ENCODE results near the gene MEGF10.

Gene MEGF10

DNA sequence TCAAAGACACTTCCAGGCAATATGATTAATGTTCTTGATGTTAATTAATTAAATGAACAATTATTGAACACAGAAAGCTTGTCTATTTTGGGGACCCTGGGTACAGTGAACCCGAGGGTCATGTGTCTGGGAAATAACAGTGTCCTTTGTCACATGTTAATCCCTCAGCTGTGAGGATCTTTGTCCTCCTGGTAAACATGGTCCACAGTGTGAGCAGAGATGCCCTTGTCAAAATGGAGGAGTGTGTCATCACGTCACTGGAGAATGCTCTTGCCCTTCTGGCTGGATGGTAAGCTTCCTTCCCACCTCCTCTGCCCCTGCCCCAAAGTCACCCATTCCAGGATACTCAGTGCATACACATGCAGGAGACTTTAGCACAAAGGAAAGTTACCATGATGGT, 107.9 kb downstream of the MEGF10 start:
- no peak for TF ChIP-seq CTCF (conservative IDR thresholded peaks at IDR 0.05; ENCODE audit: low read depth, low read length)
- DNase-seq (ENCODE audit: low read depth), result no peak
- no peak overlapping the region for H3K4me3 ChIP-seq (ENCODE audit: low read depth, low read length)

DNA sequence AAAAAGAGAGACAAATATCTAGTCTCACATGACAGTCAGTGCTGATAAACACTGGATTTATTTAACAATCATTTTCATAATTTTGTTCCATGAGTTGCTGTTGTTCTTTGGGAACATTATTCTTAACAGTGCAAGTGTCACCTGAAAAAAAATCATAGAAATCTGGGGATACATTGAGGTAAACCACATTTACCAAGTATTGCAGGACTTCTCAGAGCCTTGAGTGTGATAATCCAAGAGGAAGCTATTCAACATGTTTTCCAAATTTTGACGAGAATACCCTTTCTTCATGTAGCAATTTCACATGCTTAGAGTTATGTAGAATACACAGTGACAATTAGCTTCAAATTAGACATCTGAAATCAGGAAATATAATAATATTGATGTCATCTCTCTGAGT, 108.5 kb downstream of the MEGF10 start:
- no peak overlapping the region for H3K4me3 ChIP-seq (ENCODE audit: low read depth, low read length)
- TF ChIP-seq CTCF (conservative IDR thresholded peaks at IDR 0.05; ENCODE audit: low read depth, low read length), result no peak

GRCh38 chr5:127400539-127400938, 109.9 kb downstream of the MEGF10 start:
- DNase-seq (ENCODE audit: low read depth), result no peak
- H3K4me3 ChIP-seq (ENCODE audit: low read depth, low read length), result no peak overlapping the region
- no peak for TF ChIP-seq CTCF (conservative IDR thresholded peaks at IDR 0.05; ENCODE audit: low read depth, low read length)

More for the DNA sequence above, 108.5 kb downstream of the MEGF10 start:
- DNase-seq (ENCODE audit: low read depth), result no peak

GRCh38 chr5:127400946-127401670, 110.5 kb downstream of the MEGF10 start:
- H3K4me3 ChIP-seq (ENCODE audit: low read depth, low read length), result no peak overlapping the region
- DNase-seq (ENCODE audit: low read depth), result peak; percentile 67
- no peak for TF ChIP-seq CTCF (conservative IDR thresholded peaks at IDR 0.05; ENCODE audit: low read depth, low read length)

GRCh38 chr5:127402361-127402760, 111.8 kb downstream of the MEGF10 start:
- no peak overlapping the region for H3K4me3 ChIP-seq (ENCODE audit: low read depth, low read length)
- no peak for TF ChIP-seq CTCF (conservative IDR thresholded peaks at IDR 0.05; ENCODE audit: low read depth, low read length)
- no peak for DNase-seq (ENCODE audit: low read depth)

DNA sequence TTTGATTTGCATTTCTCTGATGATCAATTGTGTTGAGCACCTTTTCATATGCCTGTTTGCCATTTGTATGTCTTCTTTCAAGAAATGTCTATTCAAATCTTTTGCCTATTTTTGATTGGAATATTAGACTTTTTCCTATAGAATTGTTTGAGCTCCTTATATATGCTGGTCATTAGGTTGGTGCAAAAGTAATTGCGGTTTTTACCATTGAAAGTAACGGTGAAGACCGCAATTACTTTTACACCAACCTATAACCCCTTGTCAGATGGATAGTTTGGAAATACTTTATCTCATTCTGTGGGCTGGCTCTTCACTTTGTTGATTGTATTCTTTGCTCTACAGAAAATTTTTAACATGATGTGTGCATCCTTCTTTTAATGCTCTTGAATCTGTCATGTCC, 113.6 kb downstream of the MEGF10 start:
- no peak for DNase-seq (ENCODE audit: low read depth)
- no peak overlapping the region for H3K4me3 ChIP-seq (ENCODE audit: low read depth, low read length)
- TF ChIP-seq CTCF (conservative IDR thresholded peaks at IDR 0.05; ENCODE audit: low read depth, low read length), result no peak

Measured in choroid plexus epithelial cell (primary cell).